Spleen (tissue), 11 donors: ENCODE data around the gene RPS6KA2. TPM values are rescaled to one million over a fixed set of nuclear protein-coding genes. Genes with fewer than 3 reads are reported as not detected.
"Not testable (repeated sequence)": the region's sequence is repeated elsewhere in the genome, so short reads cannot be mapped to it uniquely, and the experiment has no call there.

ENCODE experiments used
- DNase-seq: peaks from one replicate; pipeline ENCODE4 v3.0.0-alpha.2; 2020
- H3K27ac ChIP-seq, 8 donors: fragments of 200-600 bp; sonication (generic) in 7 of 8; 1 replicate in 4 of 8; 2 replicates in 4 of 8; pipeline versions ENCODE4 v1.5.0 to v1.8.0; 2016 to 2021; ENCODE audit warnings: inconsistent platforms in 4 of 8, mild to moderate bottlenecking in 4 of 8, moderate library complexity in 1 of 8
- H3K27me3 ChIP-seq, 7 donors: fragments of 200-600 bp; sonication (generic) in 6 of 7; replicated peaks in 1 of 7; 1 replicate in 4 of 7; 2 replicates in 3 of 7; pipeline versions ENCODE4 v1.5.0 to v1.8.0; 2016 to 2021; ENCODE audit warnings: inconsistent platforms in 3 of 7, mild to moderate bottlenecking in 1 of 7
- H3K36me3 ChIP-seq, 6 donors: fragments of 200-600 bp; sonication (generic) in 5 of 6; 1 replicate in 4 of 6; 2 replicates in 2 of 6; pipeline versions ENCODE4 v1.5.0 to v1.8.0; 2016 to 2021; ENCODE audit warnings: inconsistent platforms in 2 of 6
- H3K4me1 ChIP-seq, 6 donors: fragments of 200-600 bp; sonication (generic) in 5 of 6; 1 replicate in 3 of 6; 2 replicates in 3 of 6; pipeline versions ENCODE4 v1.5.0 to v1.8.0; 2016 to 2021; ENCODE audit warnings: inconsistent platforms in 3 of 6
- H3K4me3 ChIP-seq, 8 donors: fragments of 200-600 bp; sonication (generic) in 7 of 8; 1 replicate in 4 of 8; 2 replicates in 4 of 8; pipeline versions ENCODE4 v1.5.0 to v1.8.0; 2016 to 2021; ENCODE audit warnings: inconsistent platforms in 4 of 8, mild to moderate bottlenecking in 4 of 8, moderate library complexity in 2 of 8
- H3K9me3 ChIP-seq, 8 donors: fragments of 200-600 bp; sonication (generic) in 7 of 8; 1 replicate in 4 of 8; 2 replicates in 4 of 8; pipeline versions ENCODE4 v1.5.0 to v1.8.0; 2016 to 2021; ENCODE audit warnings: inconsistent platforms in 4 of 8
- POLR2A ChIP-seq, 3 donors: fragments of 450-650 bp; IDR thresholded peaks; one replicate each; pipeline ENCODE4 v1.5.1; 2017; ENCODE audit warnings: antibody characterized with exemption in 3 of 3, mild to moderate bottlenecking in 1 of 3
- POLR2AphosphoS5 ChIP-seq, 3 donors: sonication (generic); formaldehyde crosslinking; IDR thresholded peaks; one replicate each; pipeline ENCODE4 v1.5.1; 2017; ENCODE audit warnings: antibody characterized with exemption in 3 of 3
- WGBS, 5 donors: extraction: QIAGEN DNeasy Blood & Tissue Kit in 3 of 5; methylation state at CpG; one replicate each; pipeline versions ENCODE4 v1.1.5 to v1.1.7; 2013 to 2018; 5-methylcytosine and 5-hydroxymethylcytosine counted together
- intact Hi-C: fragments of 100-400 bp; cut with DNase I; formaldehyde crosslinking; loops from one replicate; pipeline ENCODE4 v1.15.0; 2023; ENCODE audit warnings: low total_unique reads
- polyA plus RNA-seq, 3 donors: library from polyadenylated mRNA; stranded (reverse); fragments of 200-250 nt; gene quantifications; one replicate each; pipeline ENCODE4 v1.2.1, GENCODE V29; 2013
- total RNA-seq, 7 donors: library from RNA; depleted of rRNA in 3 of 7; stranded (reverse); fragments of >200 nt in 3 of 7; fragmentation: NEBNext Ultra II Directional in 4 of 7; extraction: Animal tissue kit (Norgen Biotek cat#: 25700) in 4 of 7; gene quantifications; one replicate each; pipeline versions ENCODE4 v1.1.0 to v1.2.1, GENCODE V29; 2016 to 2021
- TF ChIP-seq, protein P1 (sequence below), 11 experiments: fragments of 200-600 bp in 7 of 11; fragments of 450-650 bp in 4 of 11; sonication (generic) in 4 of 11; IDR thresholded peaks in 8 of 11; conservative IDR thresholded peaks in 3 of 11; 1 replicate in 7 of 11; 2 replicates in 4 of 11; pipeline versions ENCODE4 v1.4.0 to v1.8.0; 2016 to 2021; ENCODE audit warnings: antibody characterized with exemption in 11 of 11, inconsistent platforms in 4 of 11, mild to moderate bottlenecking in 1 of 11
- donor health status: healthy with polysubstance abuse.
- donor health status: DM: no; HTN: no; CAD: no; lungs with moderate emphysema.
- donor health status: DM: no; HTN: no; CAD: no.
- donor health status: Bipolar disorder and iron deficiency.
- donor health status: healthy.
- donor health status: DM: no; HTN: no; CAD: no.
- donor health status: DM: yes; HTN: yes; CAD: no.

The RPS6KA2 gene
- total and polyA plus RNA-seq, 10 donors = 7.6 to 123 (median 58.1) TPM

DNA sequence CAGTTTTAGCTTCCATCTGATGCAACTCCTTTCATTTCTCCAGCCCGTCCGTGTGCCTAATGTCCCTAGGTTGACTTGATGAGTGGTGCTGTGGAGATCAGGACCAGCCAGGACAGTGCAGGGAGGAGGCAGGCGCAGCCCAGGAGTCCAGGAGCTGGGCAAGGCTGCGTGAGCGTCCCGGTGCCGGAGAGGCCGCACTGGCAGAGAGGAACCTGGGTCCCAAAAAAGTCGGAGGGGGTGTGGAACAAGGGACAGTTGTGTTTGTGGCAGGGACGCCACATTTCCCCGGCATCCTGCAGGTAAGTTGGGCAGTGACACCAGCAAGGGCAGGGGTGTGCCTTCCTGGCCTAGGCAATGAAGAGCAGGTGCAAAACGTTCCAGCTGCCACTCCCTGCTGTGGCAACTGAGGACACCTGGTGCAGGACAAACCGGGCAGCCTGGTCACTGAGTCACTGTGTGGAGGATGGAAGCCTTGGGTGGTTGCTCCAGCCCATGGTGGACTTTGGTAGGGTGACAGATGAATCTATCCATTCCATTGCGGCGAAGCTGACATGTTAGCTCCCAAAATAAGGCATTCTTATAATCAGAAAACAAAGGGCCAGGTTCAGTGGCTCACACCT is 93.7 kb downstream of the RPS6KA2 start:
- H3K27ac ChIP-seq = no peak overlapping the region
- H3K36me3 ChIP-seq = peaks cover 0 to 90% (median 14%) of the 10 kb centered on the region in 6 donors
- DNase-seq = no peak
- TF ChIP-seq POLR2AphosphoS5 (IDR thresholded peaks at IDR 0.05) = no peak
- TF ChIP-seq POLR2A (IDR thresholded peaks at IDR 0.05) = no peak
- TF ChIP-seq, protein P1, sequence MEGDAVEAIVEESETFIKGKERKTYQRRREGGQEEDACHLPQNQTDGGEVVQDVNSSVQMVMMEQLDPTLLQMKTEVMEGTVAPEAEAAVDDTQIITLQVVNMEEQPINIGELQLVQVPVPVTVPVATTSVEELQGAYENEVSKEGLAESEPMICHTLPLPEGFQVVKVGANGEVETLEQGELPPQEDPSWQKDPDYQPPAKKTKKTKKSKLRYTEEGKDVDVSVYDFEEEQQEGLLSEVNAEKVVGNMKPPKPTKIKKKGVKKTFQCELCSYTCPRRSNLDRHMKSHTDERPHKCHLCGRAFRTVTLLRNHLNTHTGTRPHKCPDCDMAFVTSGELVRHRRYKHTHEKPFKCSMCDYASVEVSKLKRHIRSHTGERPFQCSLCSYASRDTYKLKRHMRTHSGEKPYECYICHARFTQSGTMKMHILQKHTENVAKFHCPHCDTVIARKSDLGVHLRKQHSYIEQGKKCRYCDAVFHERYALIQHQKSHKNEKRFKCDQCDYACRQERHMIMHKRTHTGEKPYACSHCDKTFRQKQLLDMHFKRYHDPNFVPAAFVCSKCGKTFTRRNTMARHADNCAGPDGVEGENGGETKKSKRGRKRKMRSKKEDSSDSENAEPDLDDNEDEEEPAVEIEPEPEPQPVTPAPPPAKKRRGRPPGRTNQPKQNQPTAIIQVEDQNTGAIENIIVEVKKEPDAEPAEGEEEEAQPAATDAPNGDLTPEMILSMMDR (IDR thresholded peaks at IDR 0.05 in 8 of 11, conservative IDR thresholded peaks at IDR 0.05 in 3 of 11) = no peak
- H3K4me3 ChIP-seq = no peak overlapping the region
- 80 to 96% (median 93%) methylated on average over 15 of the region's 15 CpGs for WGBS, 5 donors
- intact Hi-C loops = no loop called here
- no peaks in the 10 kb centered on the region for H3K4me1 ChIP-seq
- no peaks in the 10 kb centered on the region for H3K9me3 ChIP-seq
- no peaks in the 10 kb centered on the region for H3K27me3 ChIP-seq

DNA sequence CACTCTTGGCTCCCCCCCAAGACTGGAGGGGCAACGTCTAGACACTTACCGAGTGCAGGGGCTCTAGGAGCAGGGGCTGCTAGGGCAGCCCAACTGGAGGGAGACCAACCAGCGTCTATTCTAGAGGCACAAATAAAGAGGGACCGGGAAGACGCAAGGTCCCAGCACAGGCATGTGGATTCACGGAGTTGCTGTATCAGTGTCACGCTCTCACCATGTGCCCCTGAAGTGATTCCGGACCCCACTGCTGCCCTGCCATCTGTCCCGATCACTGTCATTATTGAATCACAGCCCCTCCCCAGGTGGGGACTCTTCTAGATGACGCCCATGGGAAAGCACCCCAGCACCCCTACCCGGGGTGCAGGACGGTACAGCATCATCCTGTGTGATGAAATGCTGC is 94.7 kb downstream of the RPS6KA2 start:
- 84 to 94% (median 90%) methylated on average over 11 to 12 of the region's 12 CpGs for WGBS, 5 donors
- intact Hi-C loops = no loop called here
- Histone ChIP-seq H3K36me3 (peaks cover 0 to 82% (median 13%) of the 10 kb centered on the region in 6 donors), H3K9me3 (no peaks in the 10 kb centered on the region), H3K4me3 (no peak overlapping the region), H3K27me3 (no peaks in the 10 kb centered on the region), H3K4me1 (peaks cover 0 to 4% (median 0%) of the 10 kb centered on the region in 6 donors), H3K27ac (no peak overlapping the region)
- no peak for DNase-seq
- TF ChIP-seq, protein P1 (IDR thresholded peaks at IDR 0.05 in 8 of 11, conservative IDR thresholded peaks at IDR 0.05 in 3 of 11) = no peak
- TF ChIP-seq POLR2A (IDR thresholded peaks at IDR 0.05) (no peak), POLR2AphosphoS5 (IDR thresholded peaks at IDR 0.05) (no peak)

DNA sequence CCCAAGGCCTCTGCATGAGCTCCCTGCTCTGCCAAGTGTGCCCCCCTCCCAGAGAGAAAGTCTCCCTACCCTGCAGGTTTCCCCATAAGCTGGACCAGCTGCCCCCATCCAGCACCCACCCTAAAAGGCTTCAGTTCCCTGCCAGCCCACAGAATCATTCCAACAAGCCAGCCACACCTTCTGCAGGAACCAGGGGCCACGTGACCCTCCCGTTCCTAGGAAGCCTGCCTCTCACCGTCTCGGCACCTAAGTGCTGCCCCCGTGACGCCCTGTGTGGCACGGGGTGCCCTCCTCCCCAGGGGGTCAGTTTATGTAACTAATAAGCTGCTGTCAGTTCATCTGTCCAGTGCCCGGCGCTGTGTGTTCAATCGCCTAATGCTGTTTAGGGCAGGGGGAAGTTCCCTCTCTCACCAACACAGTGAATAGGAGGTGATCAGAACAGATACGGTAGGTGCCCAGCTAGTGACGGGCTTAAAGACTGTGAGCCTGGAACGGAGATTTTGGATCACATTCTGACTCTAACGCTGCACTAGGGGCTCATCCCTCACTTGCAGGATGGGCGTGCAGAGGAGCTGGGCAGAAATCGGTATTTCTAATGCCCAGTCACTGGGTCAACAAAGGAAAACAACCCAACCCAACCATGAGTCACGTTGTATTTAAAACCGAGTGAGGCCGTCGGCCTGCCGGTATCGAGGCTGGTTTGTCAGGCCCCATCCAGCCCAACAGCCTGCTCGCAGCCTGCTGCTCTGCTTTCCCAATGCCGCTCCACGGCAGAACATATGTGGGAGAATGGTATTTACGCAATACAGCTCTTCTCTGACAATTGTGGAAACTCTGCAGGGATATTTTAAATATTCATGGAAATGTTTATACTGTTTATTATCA is 96.6 kb downstream of the RPS6KA2 start:
- 93 to 97% (median 95%) methylated on average over 26 of the region's 26 CpGs for whole genome bisulfite sequencing, 5 donors
- peaks cover 0 to 12% (median 0%) of the 10 kb centered on the region in 6 donors for H3K4me1 ChIP-seq
- H3K27ac ChIP-seq = no peak overlapping the region
- no peak for DNase-seq
- no peak overlapping the region for H3K4me3 ChIP-seq
- H3K36me3 ChIP-seq = peaks cover 0 to 73% (median 8%) of the 10 kb centered on the region in 6 donors
- no peaks in the 10 kb centered on the region for H3K27me3 ChIP-seq
- intact Hi-C loops = no loop called here
- H3K9me3 ChIP-seq = no peaks in the 10 kb centered on the region
- no peak for TF ChIP-seq POLR2A (IDR thresholded peaks at IDR 0.05)

DNA sequence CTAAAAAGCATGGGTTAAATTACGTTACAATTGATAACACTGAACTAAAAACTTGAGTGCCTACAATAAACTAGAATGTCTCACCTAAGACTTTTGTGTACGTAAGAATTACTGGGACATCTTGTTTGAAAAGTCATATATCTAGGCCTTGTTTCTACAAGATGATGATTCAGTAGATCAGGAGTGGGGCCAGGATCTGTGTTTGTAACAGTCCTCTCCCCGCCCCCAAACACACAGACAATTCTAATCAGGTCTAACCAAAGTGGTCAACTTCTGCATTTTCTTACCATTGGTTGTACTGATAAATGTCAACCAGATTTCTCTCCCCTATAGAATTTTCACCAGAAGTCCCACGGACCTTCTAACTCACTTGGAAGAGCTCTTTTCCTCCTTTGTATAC is 97.5 kb downstream of the RPS6KA2 start:
- Histone ChIP-seq H3K36me3 (peaks cover 0 to 73% (median 8%) of the 10 kb centered on the region in 6 donors), H3K4me1 (peaks cover 0 to 12% (median 0%) of the 10 kb centered on the region in 6 donors), H3K27ac (no peak overlapping the region), H3K4me3 (no peak overlapping the region), H3K9me3 (no peaks in the 10 kb centered on the region), H3K27me3 (no peaks in the 10 kb centered on the region)
- intact Hi-C loops = no loop called here
- no peak for DNase-seq
- TF ChIP-seq POLR2AphosphoS5 (IDR thresholded peaks at IDR 0.05) (no peak), POLR2A (IDR thresholded peaks at IDR 0.05) (no peak)
- TF ChIP-seq, protein P1 (IDR thresholded peaks at IDR 0.05 in 8 of 11, conservative IDR thresholded peaks at IDR 0.05 in 3 of 11) = no peak
- 73 to 88% (median 81%) methylated on average over 4 of the region's 4 CpGs for WGBS, 5 donors

DNA sequence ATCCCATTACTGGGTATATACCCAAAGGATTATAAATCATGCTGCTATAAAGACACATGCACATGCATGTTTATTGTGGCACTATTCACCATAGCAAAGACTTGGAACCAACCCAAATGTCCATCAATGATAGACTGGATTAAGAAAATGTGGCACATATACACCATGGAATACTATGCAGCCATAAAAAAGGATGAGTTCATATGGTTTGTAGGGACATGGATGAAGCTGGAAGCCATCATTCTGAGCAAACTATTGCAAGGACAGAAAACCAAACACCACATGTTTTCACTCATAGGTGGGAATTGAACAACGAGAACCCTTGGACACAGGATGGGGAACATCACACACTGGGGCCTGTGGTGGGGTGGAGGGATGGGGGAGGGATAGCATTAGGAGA is 98.0 kb downstream of the RPS6KA2 start:
- H3K4me1 ChIP-seq = peaks cover 0 to 12% (median 0%) of the 10 kb centered on the region in 6 donors
- H3K9me3 ChIP-seq, H3K27me3 ChIP-seq, H3K4me3 ChIP-seq, DNase-seq, intact Hi-C loops, H3K27ac ChIP-seq: not testable (repeated sequence)
- peaks cover 0 to 73% (median 8%) of the 10 kb centered on the region in 6 donors for H3K36me3 ChIP-seq
- WGBS, 5 donors = 85 to 100% (median 95%) methylated on average over 1 of the region's 1 CpG
